OCI-M1 (cell line): ENCODE data around the gene BRD7.

ENCODE experiments used
- DNase-seq: peaks from one replicate; lab custom pipeline; 2025; lab: John Stamatoyannopoulos, UW

BRD7 gene

GRCh38 chr16:50303041-50303604 lies 65.7 kb downstream of the BRD7 start:
- no peak for DNase-seq

GRCh38 chr16:50302472-50303005 lies 66.2 kb downstream of the BRD7 start:
- DNase-seq, result no peak

GRCh38 chr16:50301626-50302471 lies 66.9 kb downstream of the BRD7 start:
- DNase-seq, result no peak

GRCh38 chr16:50300942-50301625 lies 67.7 kb downstream of the BRD7 start:
- DNase-seq, result no peak

- DNase-seq, result no peak
Observed at GRCh38 chr16:50299508-50300105, 69.2 kb downstream of the BRD7 start.

- no peak for DNase-seq
Observed at GRCh38 chr16:50298591-50299507, 69.9 kb downstream of the BRD7 start.

- DNase-seq, result no peak
Observed at GRCh38 chr16:50298075-50298460, 70.7 kb downstream of the BRD7 start.

GRCh38 chr16:50297301-50298074 lies 71.3 kb downstream of the BRD7 start:
- DNase-seq, result no peak

GRCh38 chr16:50296807-50297206 lies 72.0 kb downstream of the BRD7 start:
- no peak for DNase-seq

- no peak for DNase-seq
Observed at GRCh38 chr16:50295541-50296132, 73.2 kb downstream of the BRD7 start.

- DNase-seq, result no peak
Observed at GRCh38 chr16:50294955-50295354, 73.8 kb downstream of the BRD7 start.

- no peak for DNase-seq
Observed at GRCh38 chr16:50293994-50294855, 74.6 kb downstream of the BRD7 start.

- no peak for DNase-seq
Observed at GRCh38 chr16:50293041-50293783, 75.6 kb downstream of the BRD7 start.

- DNase-seq, result no peak
Observed at GRCh38 chr16:50292566-50292948, 76.2 kb downstream of the BRD7 start.

- no peak for DNase-seq
Observed at GRCh38 chr16:50291719-50292565, 76.8 kb downstream of the BRD7 start.

GRCh38 chr16:50290856-50291255 lies 77.9 kb downstream of the BRD7 start:
- DNase-seq, result no peak

- DNase-seq, result no peak
Observed at GRCh38 chr16:50289950-50290764, 78.6 kb downstream of the BRD7 start.
